WI38 (cell line): ENCODE results near the gene MPDU1.
"Not testable (repeated sequence)": the region's sequence is repeated elsewhere in the genome, so short reads cannot be mapped to it uniquely, and the experiment has no call there.

Experiments used
- H3K4me3 ChIP-seq: 2 replicates; pipeline ENCODE4 v1.5.1; 2011; ENCODE audit warnings: low read depth, mild to moderate bottlenecking, control low read depth, low read length
- CTCF ChIP-seq: IDR thresholded peaks from 2 replicates; pipeline ENCODE4 v1.5.1; 2012; ENCODE audit warnings: low read depth, mild to moderate bottlenecking, control low read depth, low read length

The MPDU1 gene

GRCh38 chr17:7613769-7614424 lies 30.2 kb downstream of the MPDU1 start:
- peak overlapping the region; percentile 89 for H3K4me3 ChIP-seq
- TF ChIP-seq CTCF = no peak

DNA sequence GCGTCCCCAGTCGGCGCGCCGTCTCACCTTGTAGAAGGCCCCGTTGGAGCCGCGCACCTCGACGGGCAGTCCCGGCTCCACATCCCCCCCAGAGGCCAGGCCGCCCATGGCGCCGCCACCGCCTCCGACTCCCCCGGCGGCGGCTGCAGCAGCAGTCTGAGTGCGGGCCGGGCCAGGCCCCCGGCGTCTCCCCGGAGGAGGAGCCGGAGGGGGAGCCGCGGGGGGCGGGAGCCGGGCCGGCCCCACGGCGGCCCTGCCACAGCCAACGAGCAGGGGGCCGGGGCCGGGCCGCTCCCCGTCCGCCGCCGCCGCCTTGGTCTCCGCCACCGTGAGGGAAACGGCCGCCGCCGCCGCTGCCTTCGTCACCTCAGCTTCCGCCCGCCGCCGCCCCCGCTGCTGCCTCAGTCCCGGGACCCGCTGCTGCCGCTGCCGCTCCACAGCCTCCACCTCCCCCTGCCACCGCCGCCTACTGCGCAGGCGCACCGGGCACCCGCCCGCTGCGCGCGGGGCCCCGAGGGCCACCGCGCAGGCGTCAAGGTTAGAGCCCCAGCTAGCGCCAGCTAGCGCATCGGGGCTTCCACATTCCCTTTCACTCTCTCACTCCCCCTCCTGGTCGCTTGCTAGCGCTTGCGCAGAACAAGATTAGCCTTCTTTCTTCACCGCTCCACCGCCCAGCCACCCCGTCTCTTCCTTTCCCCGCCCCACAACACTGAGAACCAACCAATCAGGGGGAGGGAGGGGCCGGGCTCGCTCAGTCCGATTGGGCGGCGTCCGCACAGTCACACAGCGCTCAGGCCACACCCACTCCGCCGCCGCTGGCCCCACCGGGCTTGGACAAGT lies 31.0 kb downstream of the MPDU1 start, which contains the start of gene FXR2:
FXR2 (minus strand) TSS at position 473 of the 840 bp plus-strand sequence; CDS start at position 108, 365 bp downstream.
- TF ChIP-seq CTCF = peak; percentile 60
- peak within 1 kb of the TSS; percentile 89 for H3K4me3 ChIP-seq

GRCh38 chr17:7615265-7615747 lies 31.7 kb downstream of the MPDU1 start:
- peak overlapping the region; percentile 53 for H3K4me3 ChIP-seq
- TF ChIP-seq CTCF = no peak

DNA sequence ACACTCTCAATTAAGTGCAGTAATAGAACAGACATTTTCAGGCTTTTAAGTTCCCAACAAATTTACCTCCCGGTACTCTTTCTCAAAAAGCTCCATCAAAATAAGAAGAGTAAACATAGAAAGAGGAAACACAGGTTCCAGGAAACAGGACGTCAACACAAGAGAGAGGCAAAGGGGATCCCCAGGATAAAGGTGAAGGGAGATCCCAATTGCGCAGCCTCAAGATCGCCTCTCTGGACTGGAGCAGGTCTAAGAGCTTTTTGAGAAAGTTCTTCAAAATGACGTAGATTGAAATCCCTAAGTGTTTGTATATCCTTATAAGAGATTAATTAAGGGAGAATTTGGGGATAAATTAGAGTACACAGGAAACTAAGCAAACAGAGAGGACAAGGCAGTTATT lies 35.0 kb downstream of the MPDU1 start:
- no peak overlapping the region for H3K4me3 ChIP-seq
- TF ChIP-seq CTCF = no peak

DNA sequence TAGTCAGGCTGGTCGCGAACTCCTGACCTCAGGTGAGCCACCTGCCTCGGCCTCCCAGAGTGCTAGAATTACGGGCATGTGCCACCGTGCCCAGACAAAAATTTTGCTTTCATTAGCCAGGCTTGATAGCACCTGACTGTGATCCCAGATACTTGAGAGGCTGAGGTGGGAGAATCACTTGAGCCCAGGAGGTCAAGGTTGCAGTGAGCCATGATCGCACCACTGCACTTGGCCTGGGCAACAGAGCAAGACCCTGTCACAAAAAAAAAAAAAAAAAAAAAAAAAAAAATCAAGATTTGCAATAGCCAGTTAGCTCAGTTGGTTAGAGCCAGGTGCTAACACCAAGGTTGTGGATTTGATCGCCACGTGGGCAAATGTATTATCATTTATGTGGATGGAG lies 37.2 kb downstream of the MPDU1 start:
- H3K4me3 ChIP-seq = no peak overlapping the region
- TF ChIP-seq CTCF = no peak

- H3K4me3 ChIP-seq = no peak overlapping the region
- no peak for TF ChIP-seq CTCF
Observed at GRCh38 chr17:7623661-7624060, 40.0 kb downstream of the MPDU1 start.

- H3K4me3 ChIP-seq = not testable (repeated sequence)
Observed at GRCh38 chr17:7625749-7626148, 42.1 kb downstream of the MPDU1 start.
